Mucosa of gallbladder (tissue), 1 donor: ENCODE measurements around the gene BICDL1. TPM values are rescaled to one million over a fixed set of nuclear protein-coding genes. Genes with fewer than 3 reads are reported as not detected.

ENCODE experiments used
- DNase-seq: peaks from one replicate; pipeline ENCODE4 v3.0.0-alpha.2; 2020; ENCODE audit warnings: low spot score
- total RNA-seq: library from RNA; stranded (reverse); gene quantifications from one replicate; pipeline ENCODE4 v1.2.1, GENCODE V29; 2021
- donor health status: DM: no; HTN: no; CAD: no.

Gene BICDL1
- total RNA-seq, 1 donor from 2014 or later = 26.7 TPM

DNA sequence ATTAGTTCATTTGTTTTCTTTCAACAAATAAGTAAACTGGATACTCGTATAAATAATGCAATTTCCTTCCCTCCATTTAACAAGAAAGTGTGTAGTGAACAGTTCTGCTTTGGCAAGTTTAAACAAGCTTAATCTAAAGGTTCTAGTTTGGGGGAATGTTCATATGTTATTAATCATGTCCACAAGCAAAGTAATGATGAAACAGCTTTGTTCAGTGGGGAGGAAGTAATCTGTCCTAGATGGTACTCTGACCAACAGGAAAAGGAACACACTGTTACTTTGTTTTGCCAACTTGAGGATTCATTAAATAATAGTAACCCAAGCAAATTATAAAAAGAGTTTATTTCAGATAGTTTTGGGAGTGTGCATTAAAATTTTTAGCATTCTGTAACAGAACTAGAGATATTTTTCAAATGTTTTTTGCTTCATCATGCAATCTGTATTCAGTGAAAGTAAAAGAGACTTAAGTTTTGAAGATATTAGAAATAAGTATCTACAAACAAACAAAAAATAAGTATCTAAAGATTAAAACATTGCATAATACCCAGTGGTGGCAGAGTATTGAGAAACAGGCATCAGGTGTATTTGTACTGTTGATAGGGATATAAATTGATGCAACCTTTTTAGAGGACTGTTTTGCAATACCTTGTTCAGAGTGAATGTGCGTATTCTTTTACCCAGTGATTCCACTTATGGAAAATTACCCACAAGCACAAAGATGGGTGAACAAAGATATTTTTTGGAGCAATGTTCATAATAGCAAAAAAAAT lies 66.4 kb downstream of the BICDL1 start:
- DNase-seq = no peak

DNA sequence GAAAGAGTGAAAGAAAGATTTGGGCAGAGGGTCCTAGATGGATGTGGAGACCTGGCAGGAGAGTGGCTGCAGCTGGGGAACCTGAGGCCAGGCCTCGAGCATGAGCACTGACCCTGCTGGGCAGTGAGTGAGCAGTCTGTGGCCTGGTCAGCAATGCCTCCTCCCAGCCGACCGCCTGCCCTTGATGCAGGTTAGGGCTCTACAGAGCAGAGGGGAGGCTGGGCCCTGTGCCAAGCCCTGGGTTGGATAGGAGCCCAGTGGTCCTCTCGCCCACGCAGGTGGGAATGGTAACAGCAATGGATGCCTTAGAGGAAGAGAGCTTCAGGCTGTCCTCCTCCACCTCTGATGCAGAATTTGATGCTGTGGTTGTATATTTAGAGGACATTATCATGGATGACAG lies 67.7 kb downstream of the BICDL1 start:
- no peak for DNase-seq

DNA sequence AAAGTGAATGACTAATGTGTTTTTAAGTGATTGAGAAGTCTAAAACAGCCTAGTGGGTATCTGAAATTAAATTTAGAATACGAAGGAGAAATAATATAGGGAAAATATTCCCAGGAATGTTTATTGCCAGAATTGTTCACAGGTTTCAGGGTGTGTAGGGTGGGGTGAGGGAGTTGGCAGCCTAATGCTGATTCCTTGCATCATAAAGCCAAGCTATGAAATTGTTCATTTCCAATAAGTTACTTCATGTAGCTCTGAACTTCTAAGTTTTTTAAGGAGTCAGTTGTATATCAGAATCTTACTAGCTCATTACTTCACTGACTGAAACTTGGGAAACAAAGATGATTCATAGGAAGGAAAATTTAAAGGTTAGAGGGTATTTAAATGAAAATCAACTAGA lies 71.2 kb downstream of the BICDL1 start:
- DNase-seq = no peak

DNA sequence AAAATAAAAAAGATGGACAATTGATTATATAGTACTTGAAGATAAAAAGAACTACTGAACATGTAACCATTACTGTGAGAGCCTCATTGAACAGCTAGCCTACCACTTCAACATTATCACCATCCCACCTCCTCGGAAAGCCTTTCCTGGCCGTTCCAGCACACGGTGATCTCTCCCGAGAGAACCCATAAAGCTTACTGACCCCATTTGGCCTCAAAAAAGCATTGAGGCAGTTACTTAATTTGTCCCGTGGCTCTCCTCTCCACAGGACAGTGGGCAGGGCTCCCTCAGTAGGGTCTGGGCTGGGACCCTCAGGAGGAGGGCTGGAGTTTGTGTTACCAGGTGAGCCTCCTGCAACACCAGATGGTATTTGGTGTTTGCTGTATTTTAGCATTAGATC lies 71.7 kb downstream of the BICDL1 start:
- no peak for DNase-seq

DNA sequence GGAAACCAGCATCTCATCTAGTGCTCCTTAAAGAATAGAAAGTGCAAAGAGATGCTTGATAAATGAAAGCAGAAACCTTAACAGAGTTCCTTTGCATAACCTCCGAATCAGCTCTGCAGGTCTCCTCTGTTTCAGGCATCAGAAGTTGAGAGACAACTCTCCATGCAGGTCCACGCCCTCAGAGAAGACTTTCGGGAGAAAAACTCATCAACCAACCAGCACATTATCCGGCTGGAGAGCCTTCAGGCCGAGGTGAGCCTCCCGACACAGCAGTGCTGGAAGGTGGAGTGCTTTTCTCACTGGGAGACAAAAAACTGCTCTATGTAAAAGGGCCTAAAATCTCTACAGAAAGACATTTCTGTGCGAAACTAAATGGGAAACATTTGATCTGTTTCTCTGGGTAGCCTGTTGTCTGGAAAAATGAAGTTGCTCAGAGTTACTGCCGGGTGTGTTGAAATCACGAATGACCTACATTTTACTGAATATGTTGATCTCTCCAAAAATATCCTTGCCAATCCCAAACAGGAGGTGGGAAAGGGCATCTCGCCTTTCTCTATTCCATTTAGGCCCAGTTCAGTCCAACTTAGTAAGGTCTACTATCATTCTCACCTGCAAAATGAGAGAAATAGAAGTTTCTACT lies 72.7 kb downstream of the BICDL1 start:
- no peak for DNase-seq

DNA sequence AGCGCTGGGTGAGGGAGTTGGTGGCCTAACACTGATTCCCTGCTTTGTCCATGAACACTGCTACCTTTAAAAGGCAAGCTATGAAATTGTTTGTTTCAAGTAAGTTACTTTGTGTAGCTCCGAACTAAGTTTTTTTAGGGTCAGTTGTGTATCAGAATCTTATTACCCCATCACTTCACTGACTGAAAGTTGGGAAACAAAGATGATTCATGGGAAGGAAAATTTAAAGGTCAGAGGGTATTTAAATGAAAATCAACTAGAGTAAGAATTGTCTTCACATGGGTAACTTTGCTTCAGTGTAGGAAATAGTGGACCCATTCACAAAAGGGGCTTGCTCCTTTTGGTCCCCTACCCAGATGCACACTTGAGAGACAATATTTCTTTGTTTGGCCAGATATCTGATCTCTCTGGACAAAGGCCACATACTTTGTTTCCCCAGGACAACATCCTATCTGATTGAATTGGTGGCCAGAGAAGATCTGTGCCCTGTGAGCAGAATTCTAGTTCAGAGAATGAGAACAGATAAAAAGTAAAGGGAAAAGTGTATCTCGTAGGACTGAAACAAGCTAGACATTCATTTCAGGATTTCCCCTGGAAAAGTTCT lies 74.0 kb downstream of the BICDL1 start:
- no peak for DNase-seq

DNA sequence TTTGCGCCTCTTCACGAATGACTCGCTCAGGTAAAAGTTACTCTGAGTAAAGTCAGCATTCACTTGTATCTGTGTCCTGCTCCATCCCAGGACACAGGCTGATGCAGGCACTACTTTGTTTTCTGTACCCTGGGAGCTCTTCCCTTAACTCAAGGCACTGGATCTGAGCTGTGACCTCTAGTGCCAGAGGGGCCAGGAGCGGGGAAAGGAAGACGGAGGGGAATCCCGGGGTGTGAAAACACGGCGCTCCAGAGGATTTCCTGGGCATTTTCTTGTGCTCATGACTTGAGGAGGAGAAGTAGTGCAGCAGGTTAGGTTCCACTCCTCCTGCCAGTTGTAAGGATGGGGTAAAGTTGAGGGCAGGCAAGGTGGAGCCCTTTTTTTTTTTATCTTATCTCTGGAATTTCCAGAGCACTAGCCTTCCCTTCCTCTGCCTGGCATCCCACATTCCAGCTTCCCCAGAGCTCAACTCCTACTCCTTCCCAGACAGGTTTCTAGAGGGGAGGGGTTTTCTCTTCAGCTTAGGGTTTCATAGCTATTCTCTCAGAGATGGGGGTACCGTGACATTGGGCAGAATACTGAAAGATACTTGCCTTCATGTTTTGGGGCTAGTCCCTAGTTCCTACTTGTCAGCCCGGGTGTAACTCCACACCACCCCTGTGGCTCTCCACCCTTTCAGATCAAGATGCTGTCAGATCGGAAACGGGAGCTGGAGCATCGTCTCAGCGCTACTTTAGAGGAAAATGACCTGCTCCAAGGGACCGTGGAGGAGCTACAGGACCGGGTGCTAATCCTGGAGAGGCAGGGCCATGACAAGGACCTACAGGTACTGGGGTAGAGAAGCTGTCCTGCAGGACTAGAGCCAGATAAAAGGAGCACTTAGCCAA lies 75.3 kb downstream of the BICDL1 start:
- no peak for DNase-seq

DNA sequence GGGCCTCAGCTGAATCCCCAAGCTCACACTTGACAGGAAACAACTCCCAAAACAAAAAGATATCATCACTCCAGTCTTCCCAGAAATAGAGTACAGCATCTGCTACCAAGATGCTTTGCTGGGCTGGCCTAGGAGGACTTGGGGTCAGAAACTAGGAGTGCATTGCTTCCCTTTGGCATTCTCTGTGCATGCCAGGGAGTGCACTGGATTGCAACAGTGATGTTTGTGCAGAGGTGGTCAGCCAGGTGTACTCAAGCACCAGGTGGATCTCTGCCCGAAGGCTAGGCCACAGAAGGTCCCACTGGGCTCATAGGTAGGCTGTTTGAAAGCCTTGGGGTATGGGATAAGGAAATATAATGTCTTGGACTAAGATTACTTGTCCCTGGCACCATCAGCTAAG lies 76.4 kb downstream of the BICDL1 start:
- no peak for DNase-seq

DNA sequence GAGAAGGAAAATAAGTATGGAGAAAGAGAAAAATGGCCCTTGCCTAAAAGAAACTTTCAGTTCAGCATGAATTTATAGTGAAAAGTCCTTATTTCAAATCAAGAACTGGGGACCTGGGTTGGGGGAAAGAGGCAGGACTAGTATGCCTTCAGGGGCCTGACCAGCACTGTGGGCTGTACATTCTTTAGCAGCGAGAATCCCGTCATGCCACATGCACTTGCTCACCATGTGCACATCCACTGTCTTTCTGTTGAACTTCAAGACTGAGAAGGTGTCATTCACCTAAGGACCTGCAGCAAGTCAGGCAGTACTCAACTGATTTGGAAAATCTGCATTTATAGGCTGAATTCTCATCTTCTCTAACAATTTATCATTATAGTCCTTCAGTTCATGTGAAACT lies 77.3 kb downstream of the BICDL1 start:
- DNase-seq = no peak

DNA sequence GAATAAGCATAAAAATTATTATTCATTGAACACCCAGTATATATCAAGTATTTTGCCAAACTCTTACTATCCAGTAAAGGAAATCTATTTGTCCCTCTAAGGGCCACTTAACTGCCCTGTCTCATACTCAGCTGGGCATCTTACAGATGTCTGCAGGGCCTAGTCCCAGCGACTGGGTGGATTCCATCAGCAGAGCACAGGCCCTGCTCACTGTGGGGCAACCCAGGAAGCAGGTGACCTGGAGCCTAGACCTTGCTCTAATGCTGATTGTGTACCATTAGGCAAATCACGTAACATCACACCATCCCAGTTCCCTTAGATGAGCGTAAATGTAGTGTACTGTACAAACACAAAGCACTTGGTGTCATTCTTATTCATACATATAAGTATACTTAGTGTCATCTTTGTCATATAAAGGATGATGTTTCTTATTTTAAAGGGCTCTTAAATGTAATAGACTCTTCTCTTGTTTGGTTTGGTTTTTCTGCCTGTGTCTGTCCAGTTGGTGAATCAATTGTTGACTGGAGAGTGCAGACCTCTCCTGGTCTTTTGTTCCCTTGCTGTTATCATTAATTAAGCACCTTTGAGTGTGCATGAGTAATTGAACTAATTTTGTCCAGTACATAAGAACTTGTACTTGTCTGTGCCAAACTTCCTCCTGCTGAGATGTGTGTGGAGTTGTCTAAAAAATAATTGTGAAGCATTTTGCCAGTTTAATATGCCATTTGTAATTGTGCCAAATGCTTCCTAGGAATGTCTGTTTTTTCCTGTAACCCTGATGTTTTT lies 78.2 kb downstream of the BICDL1 start:
- no peak for DNase-seq

DNA sequence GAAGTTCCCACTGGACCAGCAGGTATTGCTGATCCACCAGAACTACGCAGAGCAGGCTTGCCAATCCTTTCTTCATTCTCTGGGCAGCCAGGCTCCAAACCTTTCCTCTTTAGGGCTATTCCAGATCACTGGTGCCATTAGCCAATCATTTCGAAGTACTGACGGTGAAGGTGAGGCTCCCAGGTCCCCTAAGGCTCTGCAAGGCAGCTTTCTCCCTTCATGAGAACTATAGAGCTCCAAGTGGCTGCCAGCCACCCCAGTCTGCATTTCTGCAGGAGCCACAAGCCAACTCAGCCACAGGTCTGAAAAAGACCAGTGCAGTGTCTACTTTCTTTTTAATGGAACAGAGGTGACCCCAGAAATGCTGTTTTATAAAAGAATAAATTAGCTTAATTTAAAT lies 78.9 kb downstream of the BICDL1 start:
- DNase-seq = no peak

DNA sequence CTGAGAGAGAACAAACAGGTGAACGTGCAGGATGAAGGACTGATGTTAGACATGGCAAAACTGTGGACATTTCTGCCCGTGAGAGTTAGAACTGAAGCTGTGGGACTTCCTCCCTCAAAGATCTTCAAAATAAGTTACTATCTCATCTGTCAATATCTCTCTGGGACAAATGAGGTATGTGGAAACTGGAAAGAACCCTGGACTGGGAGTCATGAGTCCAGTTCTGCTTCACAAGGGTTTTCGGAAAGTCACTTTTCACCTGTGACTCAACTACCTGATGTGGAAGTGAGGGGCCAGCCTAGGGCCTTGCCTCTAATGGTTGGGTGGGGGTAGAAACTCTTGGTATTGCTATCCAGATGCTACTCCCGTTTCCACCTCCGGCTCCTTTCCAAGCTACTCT lies 80.2 kb downstream of the BICDL1 start:
- no peak for DNase-seq

DNA sequence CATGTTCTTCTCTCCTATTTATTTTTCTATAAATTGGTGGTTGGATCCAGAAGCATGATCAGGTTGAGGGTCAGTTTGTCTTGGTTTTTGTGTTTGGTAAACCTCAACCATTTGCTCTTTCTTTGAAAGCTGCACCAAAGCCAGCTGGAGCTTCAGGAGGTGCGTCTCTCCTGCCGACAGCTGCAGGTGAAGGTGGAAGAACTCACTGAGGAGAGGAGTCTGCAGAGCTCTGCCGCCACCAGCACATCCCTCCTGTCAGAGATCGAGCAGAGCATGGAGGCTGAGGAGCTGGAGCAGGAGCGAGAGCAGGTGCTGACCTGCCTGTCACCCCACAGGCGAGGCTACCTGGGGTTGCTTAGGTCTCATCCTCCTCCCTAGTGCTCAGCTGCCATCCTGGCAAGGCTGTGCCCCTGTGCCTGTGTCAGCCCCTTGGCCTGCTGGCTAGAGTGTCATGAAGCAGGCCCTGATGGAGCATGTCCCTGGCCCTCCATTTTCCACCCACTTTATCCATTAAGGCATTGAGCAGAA lies 82.5 kb downstream of the BICDL1 start:
- DNase-seq = no peak

DNA sequence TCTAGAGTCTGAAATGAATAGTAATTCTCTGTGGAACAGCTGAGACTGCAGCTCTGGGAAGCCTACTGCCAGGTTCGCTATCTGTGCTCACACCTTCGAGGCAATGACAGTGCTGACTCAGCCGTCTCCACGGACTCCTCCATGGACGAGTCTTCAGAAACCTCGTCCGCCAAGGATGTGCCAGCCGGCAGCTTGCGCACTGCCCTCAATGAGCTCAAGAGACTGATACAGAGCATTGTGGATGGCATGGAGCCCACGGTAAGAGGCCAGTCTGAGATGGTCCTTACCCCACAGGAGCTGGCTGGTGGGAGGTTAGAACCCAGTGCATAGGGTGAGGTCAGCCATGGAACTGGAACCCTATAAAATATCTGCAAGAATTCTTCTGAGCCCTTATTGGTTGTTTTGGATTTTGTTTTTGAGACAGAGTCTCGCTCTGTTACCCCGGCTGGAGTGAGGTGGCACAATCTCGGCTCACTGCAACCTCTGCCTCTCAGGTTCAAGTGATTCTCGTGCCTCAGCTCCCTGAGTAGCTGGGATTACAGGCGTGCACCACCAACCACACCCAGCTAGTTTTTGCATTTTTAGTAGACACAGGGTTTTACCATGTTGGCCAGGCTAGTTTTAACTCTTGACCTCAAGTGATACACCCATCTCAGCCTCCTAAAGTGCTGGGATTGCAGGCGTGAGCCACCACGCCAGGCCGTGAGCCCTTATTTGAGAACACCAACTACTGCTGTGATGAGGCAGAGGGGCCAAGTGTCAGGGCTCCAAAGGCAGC lies 83.6 kb downstream of the BICDL1 start:
- no peak for DNase-seq

DNA sequence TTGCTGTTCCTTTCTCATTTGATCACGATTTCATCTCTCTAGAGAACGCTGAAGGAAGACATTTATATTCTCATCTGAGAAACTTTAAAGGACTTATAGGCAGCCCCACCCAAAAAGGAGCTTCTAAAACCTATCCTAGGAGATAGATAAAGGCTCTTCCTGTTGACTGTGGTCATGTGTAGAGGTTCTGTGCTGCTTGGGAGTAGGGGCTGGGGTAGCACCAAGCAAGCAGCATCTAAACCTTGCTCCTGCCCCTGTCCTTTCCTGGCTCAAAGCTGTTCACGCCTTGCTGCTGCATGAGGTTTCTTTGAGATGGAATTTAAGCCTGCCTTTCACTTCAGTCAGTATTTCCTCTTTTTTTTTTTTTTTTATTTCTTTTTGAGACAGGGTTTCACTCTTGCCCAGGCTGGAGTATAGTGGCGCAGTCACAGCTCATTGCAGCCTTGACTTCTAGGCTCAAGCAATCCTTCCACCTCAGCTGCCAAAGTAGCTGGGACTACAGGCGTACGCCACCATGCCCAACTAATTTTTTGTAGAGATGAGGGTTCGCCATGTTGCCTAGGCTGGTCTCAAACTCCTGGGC lies 86.1 kb downstream of the BICDL1 start:
- no peak for DNase-seq

DNA sequence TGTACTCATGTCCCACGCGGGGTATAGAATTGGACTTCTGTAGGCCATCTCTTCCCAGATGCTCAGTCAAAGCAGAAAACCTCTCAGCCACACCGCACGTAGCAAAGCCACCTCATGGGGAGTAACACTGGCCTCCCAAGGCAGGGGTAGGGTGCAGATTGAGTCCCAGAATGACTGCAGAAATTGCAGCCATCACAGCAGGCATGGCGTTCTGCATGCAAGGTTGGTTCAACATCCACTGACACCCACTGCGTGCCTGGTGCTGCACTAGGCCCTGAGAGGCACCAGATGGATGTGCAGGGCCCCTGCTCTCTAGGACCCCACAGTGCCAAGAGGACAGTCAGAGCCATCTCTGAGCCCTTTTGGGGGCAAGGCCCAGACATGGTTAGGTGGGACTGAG lies 87.6 kb downstream of the BICDL1 start:
- no peak for DNase-seq

DNA sequence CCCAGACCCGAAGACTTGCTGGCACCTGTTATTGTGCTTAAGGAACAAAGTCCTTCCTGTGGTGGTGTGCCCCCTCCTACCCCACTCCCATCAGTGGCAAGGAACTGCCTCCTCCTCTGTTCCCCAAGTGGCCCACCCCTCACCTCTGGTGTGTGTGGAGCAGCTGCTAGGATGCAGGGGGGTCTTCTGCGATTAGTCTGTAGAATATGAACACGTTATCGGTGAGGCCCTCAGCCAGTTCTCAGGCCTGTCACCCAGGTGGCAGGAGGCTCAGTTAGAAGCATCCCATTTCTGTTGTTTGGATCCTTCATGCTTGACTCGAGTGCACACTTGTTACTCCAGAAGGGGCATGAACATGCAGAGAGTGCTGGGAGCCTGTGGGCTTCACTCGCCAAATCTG lies 88.2 kb downstream of the BICDL1 start:
- no peak for DNase-seq

DNA sequence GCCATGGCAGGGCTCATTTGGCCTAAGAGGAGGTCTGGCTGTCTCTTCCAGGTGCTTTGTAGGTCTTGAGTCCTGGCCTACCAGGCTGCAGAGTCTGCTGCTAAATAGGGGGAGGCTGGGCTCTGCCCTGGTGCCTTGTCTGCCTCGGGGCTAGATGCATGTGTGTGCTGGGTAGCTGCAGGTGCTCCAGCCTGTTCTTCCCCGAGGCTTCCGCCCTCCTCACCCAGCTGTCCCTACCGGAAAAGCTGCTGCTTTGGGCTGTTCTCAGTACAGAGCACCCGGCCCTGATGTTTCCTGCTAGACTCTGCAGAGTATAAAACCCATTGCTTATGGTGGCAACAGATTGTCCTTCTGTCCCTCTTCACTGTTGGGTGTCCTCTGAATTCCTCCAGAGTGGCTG lies 89.8 kb downstream of the BICDL1 start:
- DNase-seq = no peak

DNA sequence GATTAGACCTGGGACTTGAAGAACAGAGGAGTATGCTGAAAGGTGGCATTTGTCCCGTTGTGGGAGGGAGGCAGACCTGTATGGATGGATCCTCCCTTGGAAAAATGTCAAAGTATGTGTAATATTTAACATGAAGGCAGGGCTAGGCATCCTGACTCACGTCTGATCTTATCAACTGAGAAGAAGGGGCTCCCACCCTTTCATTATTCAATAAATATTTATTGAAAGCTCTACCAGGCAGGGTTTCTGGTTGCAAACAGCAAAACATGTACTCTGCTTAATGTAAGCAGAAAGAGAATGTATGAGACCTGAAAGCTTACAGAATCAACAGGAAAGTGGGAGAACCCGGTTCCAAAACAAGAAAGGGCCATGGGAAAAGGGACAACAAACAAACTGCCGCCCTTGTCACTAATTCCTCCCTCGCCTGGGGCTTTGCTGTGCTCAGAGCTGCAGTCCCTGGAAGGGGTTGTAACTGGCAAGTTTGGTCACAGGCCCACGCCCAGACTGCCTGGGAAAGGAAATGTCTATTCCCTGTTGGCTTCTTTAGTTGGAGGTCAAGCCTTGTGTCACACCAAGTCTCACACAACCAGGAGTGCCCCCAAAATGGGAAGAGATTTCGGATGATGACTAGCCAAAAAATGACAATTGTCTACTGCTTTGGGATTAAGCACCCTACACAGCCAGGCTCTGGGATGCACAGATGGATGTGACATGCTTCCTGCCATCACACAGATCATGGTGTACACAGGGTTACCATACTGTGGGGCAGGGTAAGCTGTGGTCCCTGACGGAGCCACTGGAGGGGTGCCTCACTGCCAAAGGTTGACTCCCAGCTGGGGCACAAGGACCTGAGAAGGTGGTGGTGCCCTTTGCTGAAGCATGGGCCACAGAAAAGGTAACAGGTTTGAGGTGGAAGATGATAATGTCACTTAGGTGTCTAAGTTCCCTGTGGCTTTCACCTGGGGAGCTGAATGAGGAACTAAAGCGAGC lies 90.7 kb downstream of the BICDL1 start:
- no peak for DNase-seq
